Liver (tissue), 9 donors: ENCODE results near the gene PLB1. TPM values are rescaled to one million over a fixed set of nuclear protein-coding genes. Genes with fewer than 3 reads are reported as not detected.

Source experiments
- DNase-seq: peaks from one replicate; pipeline ENCODE4 v3.0.0-alpha.2; 2017; ENCODE audit warnings: low spot score
- H3K27ac ChIP-seq, 2 donors: one replicate each; pipeline ENCODE4 v1.7.0; 2013; ENCODE audit warnings: inconsistent platforms in 2 of 2, low read length in 2 of 2, control low read depth in 1 of 2, low read depth in 1 of 2, mild to moderate bottlenecking in 1 of 2
- H3K27me3 ChIP-seq, 4 donors: one replicate each; pipeline versions ENCODE4 v1.6.1 to v1.7.0; 2013; ENCODE audit warnings: low read length in 3 of 4, inconsistent platforms in 1 of 4, mild to moderate bottlenecking in 1 of 4, moderate library complexity in 1 of 4; ENCODE audit not compliant: control insufficient read depth in 4 of 4, insufficient read depth in 4 of 4
- H3K36me3 ChIP-seq, 4 donors: one replicate each; pipeline versions ENCODE4 v1.6.1 to v1.7.0; 2013; ENCODE audit warnings: low read length in 3 of 4, mild to moderate bottlenecking in 3 of 4, low read depth in 1 of 4, moderate library complexity in 1 of 4; ENCODE audit not compliant: control insufficient read depth in 4 of 4, insufficient read depth in 3 of 4
- H3K4me1 ChIP-seq, 4 donors: one replicate each; pipeline versions ENCODE4 v1.6.1 to v1.7.0; 2013; ENCODE audit warnings: low read length in 3 of 4, mild to moderate bottlenecking in 3 of 4, moderate library complexity in 1 of 4; ENCODE audit not compliant: control insufficient read depth in 4 of 4, insufficient read depth in 4 of 4
- H3K4me3 ChIP-seq, 3 donors: one replicate each; pipeline versions ENCODE4 v1.6.1 to v1.7.0; 2013; ENCODE audit warnings: low read length in 3 of 3, control low read depth in 1 of 3, low read depth in 1 of 3, mild to moderate bottlenecking in 1 of 3
- H3K9ac ChIP-seq, 2 donors: one replicate each; pipeline ENCODE4 v1.7.0; 2013; ENCODE audit warnings: low read length in 2 of 2, mild to moderate bottlenecking in 2 of 2, moderate library complexity in 2 of 2, control low read depth in 1 of 2, low read depth in 1 of 2
- H3K9me3 ChIP-seq, 4 donors: one replicate each; pipeline versions ENCODE4 v1.6.1 to v1.7.0; 2013; ENCODE audit warnings: low read length in 3 of 4; ENCODE audit not compliant: control insufficient read depth in 4 of 4
- CTCF ChIP-seq: fragments of 150-350 bp; IDR thresholded peaks from 2 replicates; pipeline ENCODE4 v1.5.1; 2017; ENCODE audit warnings: improper control_type of control experiment, low read depth, low read length; ENCODE audit not compliant: missing input control
- EGR1 ChIP-seq, 2 donors: IDR thresholded peaks; 2 replicates each; pipeline ENCODE4 v1.6.1; 2016 to 2018; ENCODE audit warnings: antibody characterized with exemption in 2 of 2, low read depth in 2 of 2
- FOXA1 ChIP-seq: IDR thresholded peaks from 2 replicates; pipeline ENCODE4 v1.6.1; 2016; ENCODE audit warnings: antibody characterized with exemption
- GABPA ChIP-seq, 2 donors: IDR thresholded peaks in 1 of 2; conservative IDR thresholded peaks in 1 of 2; 2 replicates each; pipeline ENCODE4 v1.6.1; 2016; ENCODE audit warnings: antibody characterized with exemption in 2 of 2, mild to moderate bottlenecking in 1 of 2, moderate library complexity in 1 of 2
- HNF4G ChIP-seq: IDR thresholded peaks from 2 replicates; pipeline ENCODE4 v1.6.1; 2016; ENCODE audit warnings: antibody characterized with exemption
- JUND ChIP-seq, 2 donors: IDR thresholded peaks; 2 replicates each; pipeline ENCODE4 v1.6.1; 2016; ENCODE audit warnings: antibody characterized with exemption in 2 of 2
- NR2F2 ChIP-seq: IDR thresholded peaks from 2 replicates; pipeline ENCODE4 v1.6.1; 2016; ENCODE audit warnings: antibody characterized with exemption
- RAD21 ChIP-seq, 2 donors: IDR thresholded peaks; 2 replicates each; pipeline ENCODE4 v1.6.1; 2016; ENCODE audit warnings: antibody characterized with exemption in 2 of 2, mild to moderate bottlenecking in 2 of 2
- RXRA ChIP-seq, 2 donors: IDR thresholded peaks; 2 replicates each; pipeline ENCODE4 v1.6.1; 2017 to 2018; ENCODE audit warnings: antibody characterized with exemption in 2 of 2, mild to moderate bottlenecking in 1 of 2
- SP1 ChIP-seq: IDR thresholded peaks from 2 replicates; pipeline ENCODE4 v1.6.1; 2018; ENCODE audit warnings: antibody characterized with exemption, mild to moderate bottlenecking
- TAF1 ChIP-seq: conservative IDR thresholded peaks from 2 replicates; pipeline ENCODE4 v1.6.1; 2016; ENCODE audit warnings: antibody characterized with exemption, mild to moderate bottlenecking
- YY1 ChIP-seq: IDR thresholded peaks from 2 replicates; pipeline ENCODE4 v1.6.1; 2016; ENCODE audit warnings: antibody characterized with exemption, mild to moderate bottlenecking
- WGBS: extraction: QIAGEN DNeasy Blood & Tissue Kit; methylation state at CpG from one replicate; pipeline ENCODE4 v1.1.7; 2013; 5-methylcytosine and 5-hydroxymethylcytosine counted together
- polyA plus RNA-seq, 2 donors: library from polyadenylated mRNA; stranded (reverse) in 1 of 2; unstranded in 1 of 2; fragments of 200-250 nt in 1 of 2; fragments of >200 nt in 1 of 2; fragmentation: Nextera tagmentation in 1 of 2; extraction: Ambion mirVana in 1 of 2; gene quantifications; one replicate each; pipeline versions ENCODE4 v1.2.1 to v1.2.3, GENCODE V29; 2013 to 2015
- total RNA-seq, 2 donors: library from RNA; depleted of rRNA; stranded (reverse); fragments of >200 nt; gene quantifications; one replicate each; pipeline ENCODE4 v1.2.3, GENCODE V29; 2014
- TF ChIP-seq, protein P1 (sequence below): IDR thresholded peaks from 2 replicates; pipeline ENCODE4 v1.6.1; 2016; ENCODE audit warnings: antibody characterized with exemption
- TF ChIP-seq, protein P2 (sequence below): IDR thresholded peaks from 2 replicates; pipeline ENCODE4 v1.6.1; 2016; ENCODE audit warnings: antibody characterized with exemption, mild to moderate bottlenecking
- TF ChIP-seq, protein P3 (sequence below): IDR thresholded peaks from 2 replicates; pipeline ENCODE4 v1.6.1; 2016; ENCODE audit warnings: antibody characterized with exemption
- donor health status: healthy.
- donor health status: healthy.
- donor health status: healthy.
- donor health status: healthy.
- donor health status: healthy.

The PLB1 gene
- total and polyA plus RNA-seq, 4 donors = 0.58 to 4.5 (median 1.6) TPM

GRCh38 chr2:28648671-28649395 is 153.0 kb downstream of the PLB1 start:
- DNase-seq = no peak
- Histone ChIP-seq H3K36me3 (no peaks in the 10 kb centered on the region), H3K9me3 (no peaks in the 10 kb centered on the region), H3K9ac (no peak overlapping the region), H3K27ac (no peak overlapping the region), H3K4me1 (no peaks in the 10 kb centered on the region), H3K27me3 (no peaks in the 10 kb centered on the region), H3K4me3 (no peak overlapping the region)
- 76% methylated on average over 4 of the region's 4 CpGs for WGBS
- no peak for TF ChIP-seq TAF1
- no peak for TF ChIP-seq EGR1 (IDR thresholded peaks at IDR 0.05; ENCODE audit: low read depth in 2 of 2)
- no peak for TF ChIP-seq GABPA (IDR thresholded peaks at IDR 0.05 in 1 of 2, conservative IDR thresholded peaks at IDR 0.05 in 1 of 2)
- no peak for TF ChIP-seq NR2F2
- TF ChIP-seq RAD21 (IDR thresholded peaks at IDR 0.05) = no peak
- no peak for TF ChIP-seq YY1
- no peak for TF ChIP-seq RXRA (IDR thresholded peaks at IDR 0.05)
- TF ChIP-seq, protein P1, sequence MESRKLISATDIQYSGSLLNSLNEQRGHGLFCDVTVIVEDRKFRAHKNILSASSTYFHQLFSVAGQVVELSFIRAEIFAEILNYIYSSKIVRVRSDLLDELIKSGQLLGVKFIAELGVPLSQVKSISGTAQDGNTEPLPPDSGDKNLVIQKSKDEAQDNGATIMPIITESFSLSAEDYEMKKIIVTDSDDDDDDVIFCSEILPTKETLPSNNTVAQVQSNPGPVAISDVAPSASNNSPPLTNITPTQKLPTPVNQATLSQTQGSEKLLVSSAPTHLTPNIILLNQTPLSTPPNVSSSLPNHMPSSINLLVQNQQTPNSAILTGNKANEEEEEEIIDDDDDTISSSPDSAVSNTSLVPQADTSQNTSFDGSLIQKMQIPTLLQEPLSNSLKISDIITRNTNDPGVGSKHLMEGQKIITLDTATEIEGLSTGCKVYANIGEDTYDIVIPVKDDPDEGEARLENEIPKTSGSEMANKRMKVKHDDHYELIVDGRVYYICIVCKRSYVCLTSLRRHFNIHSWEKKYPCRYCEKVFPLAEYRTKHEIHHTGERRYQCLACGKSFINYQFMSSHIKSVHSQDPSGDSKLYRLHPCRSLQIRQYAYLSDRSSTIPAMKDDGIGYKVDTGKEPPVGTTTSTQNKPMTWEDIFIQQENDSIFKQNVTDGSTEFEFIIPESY = no peak
- TF ChIP-seq, protein P2, sequence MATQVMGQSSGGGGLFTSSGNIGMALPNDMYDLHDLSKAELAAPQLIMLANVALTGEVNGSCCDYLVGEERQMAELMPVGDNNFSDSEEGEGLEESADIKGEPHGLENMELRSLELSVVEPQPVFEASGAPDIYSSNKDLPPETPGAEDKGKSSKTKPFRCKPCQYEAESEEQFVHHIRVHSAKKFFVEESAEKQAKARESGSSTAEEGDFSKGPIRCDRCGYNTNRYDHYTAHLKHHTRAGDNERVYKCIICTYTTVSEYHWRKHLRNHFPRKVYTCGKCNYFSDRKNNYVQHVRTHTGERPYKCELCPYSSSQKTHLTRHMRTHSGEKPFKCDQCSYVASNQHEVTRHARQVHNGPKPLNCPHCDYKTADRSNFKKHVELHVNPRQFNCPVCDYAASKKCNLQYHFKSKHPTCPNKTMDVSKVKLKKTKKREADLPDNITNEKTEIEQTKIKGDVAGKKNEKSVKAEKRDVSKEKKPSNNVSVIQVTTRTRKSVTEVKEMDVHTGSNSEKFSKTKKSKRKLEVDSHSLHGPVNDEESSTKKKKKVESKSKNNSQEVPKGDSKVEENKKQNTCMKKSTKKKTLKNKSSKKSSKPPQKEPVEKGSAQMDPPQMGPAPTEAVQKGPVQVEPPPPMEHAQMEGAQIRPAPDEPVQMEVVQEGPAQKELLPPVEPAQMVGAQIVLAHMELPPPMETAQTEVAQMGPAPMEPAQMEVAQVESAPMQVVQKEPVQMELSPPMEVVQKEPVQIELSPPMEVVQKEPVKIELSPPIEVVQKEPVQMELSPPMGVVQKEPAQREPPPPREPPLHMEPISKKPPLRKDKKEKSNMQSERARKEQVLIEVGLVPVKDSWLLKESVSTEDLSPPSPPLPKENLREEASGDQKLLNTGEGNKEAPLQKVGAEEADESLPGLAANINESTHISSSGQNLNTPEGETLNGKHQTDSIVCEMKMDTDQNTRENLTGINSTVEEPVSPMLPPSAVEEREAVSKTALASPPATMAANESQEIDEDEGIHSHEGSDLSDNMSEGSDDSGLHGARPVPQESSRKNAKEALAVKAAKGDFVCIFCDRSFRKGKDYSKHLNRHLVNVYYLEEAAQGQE = no peak
- TF ChIP-seq FOXA1 = no peak
- TF ChIP-seq, protein P3, sequence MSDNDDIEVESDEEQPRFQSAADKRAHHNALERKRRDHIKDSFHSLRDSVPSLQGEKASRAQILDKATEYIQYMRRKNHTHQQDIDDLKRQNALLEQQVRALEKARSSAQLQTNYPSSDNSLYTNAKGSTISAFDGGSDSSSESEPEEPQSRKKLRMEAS = no peak
- TF ChIP-seq JUND (IDR thresholded peaks at IDR 0.05) = no peak
- no peak for TF ChIP-seq CTCF
- no peak for TF ChIP-seq SP1
- TF ChIP-seq HNF4G = no peak
